OCI-LY3 (cell line): ENCODE results near the gene CKS2.

ENCODE experiments used
- EZH2phosphoT487 ChIP-seq: fragments of 200-600 bp; shearing (Covaris generic); IDR thresholded peaks from 2 replicates; pipeline ENCODE4 v1.6.1; 2018; ENCODE audit warnings: antibody characterized with exemption, mixed run types, low read depth
- TF ChIP-seq, protein P1 (sequence below): fragments of 200-600, 300-600 bp; sonication (generic); IDR thresholded peaks from 2 replicates; pipeline ENCODE4 v1.5.1; 2014; ENCODE audit warnings: antibody characterized with exemption, low read length, low read depth

DNA sequence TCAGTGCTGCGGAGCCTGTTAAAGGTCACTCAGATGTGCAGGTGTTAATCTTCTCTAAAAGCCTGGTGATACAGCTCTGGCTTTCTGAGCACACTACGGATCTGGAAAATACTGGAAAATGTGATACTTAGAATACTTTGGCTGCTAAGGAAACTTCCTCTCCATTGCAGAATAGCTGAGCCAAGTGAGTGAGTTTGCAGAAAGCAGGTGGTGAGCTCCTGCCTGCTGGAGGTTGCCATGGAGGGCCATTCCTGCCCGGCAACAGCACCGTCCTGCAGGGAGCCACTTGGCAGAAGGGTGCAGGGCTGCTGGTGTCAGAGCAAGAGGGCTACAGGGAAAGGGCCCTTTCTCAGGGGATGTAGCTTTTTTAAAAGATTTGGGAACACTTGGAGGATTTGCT is 48.0 kb downstream of the CKS2 start:
- TF ChIP-seq, protein P1, sequence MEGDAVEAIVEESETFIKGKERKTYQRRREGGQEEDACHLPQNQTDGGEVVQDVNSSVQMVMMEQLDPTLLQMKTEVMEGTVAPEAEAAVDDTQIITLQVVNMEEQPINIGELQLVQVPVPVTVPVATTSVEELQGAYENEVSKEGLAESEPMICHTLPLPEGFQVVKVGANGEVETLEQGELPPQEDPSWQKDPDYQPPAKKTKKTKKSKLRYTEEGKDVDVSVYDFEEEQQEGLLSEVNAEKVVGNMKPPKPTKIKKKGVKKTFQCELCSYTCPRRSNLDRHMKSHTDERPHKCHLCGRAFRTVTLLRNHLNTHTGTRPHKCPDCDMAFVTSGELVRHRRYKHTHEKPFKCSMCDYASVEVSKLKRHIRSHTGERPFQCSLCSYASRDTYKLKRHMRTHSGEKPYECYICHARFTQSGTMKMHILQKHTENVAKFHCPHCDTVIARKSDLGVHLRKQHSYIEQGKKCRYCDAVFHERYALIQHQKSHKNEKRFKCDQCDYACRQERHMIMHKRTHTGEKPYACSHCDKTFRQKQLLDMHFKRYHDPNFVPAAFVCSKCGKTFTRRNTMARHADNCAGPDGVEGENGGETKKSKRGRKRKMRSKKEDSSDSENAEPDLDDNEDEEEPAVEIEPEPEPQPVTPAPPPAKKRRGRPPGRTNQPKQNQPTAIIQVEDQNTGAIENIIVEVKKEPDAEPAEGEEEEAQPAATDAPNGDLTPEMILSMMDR, result no peak
- TF ChIP-seq EZH2phosphoT487, result no peak
